ENCODE data around the gene AFF3. TPM values are rescaled to one million over a fixed set of nuclear protein-coding genes. Genes with fewer than 3 reads are reported as not detected.

The AFF3 gene
- total and polyA plus RNA-seq, 2 experiments from 2014 or later, result 12.0 to 12.8 TPM

- Histone ChIP-seq H3K27me3 (no peaks in the 10 kb centered on the region), H3K36me3 (no peaks in the 10 kb centered on the region), H3K27ac (no peak overlapping the region), H3K4me1 (ENCODE audit: low read depth) (no peaks in the 10 kb centered on the region), H3K4me3 (no peak overlapping the region), H3K9me3 (ENCODE audit: low read depth) (no peaks in the 10 kb centered on the region)
- TF ChIP-seq CTCF (IDR thresholded peaks at IDR 0.05; ENCODE audit: low read depth, low read length), result no peak
- no peak for DNase-seq (ENCODE audit: low read depth in 1 of 2, low spot score in 1 of 2)
Observed at GRCh38 chr2:100053087-100053885, 89.1 kb downstream of the AFF3 start.

- Histone ChIP-seq H3K36me3 (no peaks in the 10 kb centered on the region), H3K27me3 (no peaks in the 10 kb centered on the region), H3K27ac (no peak overlapping the region), H3K4me3 (no peak overlapping the region), H3K4me1 (ENCODE audit: low read depth) (no peaks in the 10 kb centered on the region), H3K9me3 (ENCODE audit: low read depth) (no peaks in the 10 kb centered on the region)
- TF ChIP-seq CTCF (IDR thresholded peaks at IDR 0.05; ENCODE audit: low read depth, low read length), result no peak
- DNase-seq (ENCODE audit: low read depth in 1 of 2, low spot score in 1 of 2), result no peak
Observed at GRCh38 chr2:100052650-100053049, 89.7 kb downstream of the AFF3 start.

- no peak for DNase-seq (ENCODE audit: low read depth in 1 of 2, low spot score in 1 of 2)
- TF ChIP-seq CTCF (IDR thresholded peaks at IDR 0.05; ENCODE audit: low read depth, low read length), result no peak
- Histone ChIP-seq H3K36me3 (no peaks in the 10 kb centered on the region), H3K27me3 (no peaks in the 10 kb centered on the region), H3K27ac (no peak overlapping the region), H3K4me3 (no peak overlapping the region), H3K9me3 (ENCODE audit: low read depth) (no peaks in the 10 kb centered on the region), H3K4me1 (ENCODE audit: low read depth) (peaks cover 2% of the 10 kb centered on the region)
Observed at GRCh38 chr2:100051253-100051652, 91.1 kb downstream of the AFF3 start.

- DNase-seq (ENCODE audit: low read depth in 1 of 2, low spot score in 1 of 2), result no peak
- no peak overlapping the region for H3K4me3 ChIP-seq
- H3K36me3 ChIP-seq, result no peaks in the 10 kb centered on the region
- no peaks in the 10 kb centered on the region for H3K27me3 ChIP-seq
- no peak overlapping the region for H3K27ac ChIP-seq
- H3K9me3 ChIP-seq (ENCODE audit: low read depth), result no peaks in the 10 kb centered on the region
- TF ChIP-seq CTCF (IDR thresholded peaks at IDR 0.05; ENCODE audit: low read depth, low read length), result no peak
- peaks cover 8% of the 10 kb centered on the region for H3K4me1 ChIP-seq (ENCODE audit: low read depth)
Observed at GRCh38 chr2:100050685-100051084, 91.7 kb downstream of the AFF3 start.

- Histone ChIP-seq H3K36me3 (no peaks in the 10 kb centered on the region), H3K27ac (no peak overlapping the region), H3K9me3 (ENCODE audit: low read depth) (no peaks in the 10 kb centered on the region), H3K4me3 (no peak overlapping the region), H3K4me1 (ENCODE audit: low read depth) (peaks cover 15% of the 10 kb centered on the region), H3K27me3 (no peaks in the 10 kb centered on the region)
- no peak for DNase-seq (ENCODE audit: low read depth in 1 of 2, low spot score in 1 of 2)
- no peak for TF ChIP-seq CTCF (IDR thresholded peaks at IDR 0.05; ENCODE audit: low read depth, low read length)
Observed at GRCh38 chr2:100046961-100047947, 95.1 kb downstream of the AFF3 start.

Measured in cardiac muscle cell (in vitro differentiated cells and primary cell).